Measurements from ENCODE around the gene GTPBP2.

The GTPBP2 gene

GRCh38 chr6:43608310-43608763, 20.7 kb downstream of the GTPBP2 start:
- TF ChIP-seq ISL1 (CRISPR knock-in tag; IDR thresholded peaks at IDR 0.05) (no peak), ZFP3 (CRISPR knock-in tag; IDR thresholded peaks at IDR 0.05) (no peak), ARNTL (CRISPR knock-in tag; IDR thresholded peaks at IDR 0.05; ENCODE audit: borderline replicate concordance, low read depth) (no peak), ZFP30 (CRISPR knock-in tag; IDR thresholded peaks at IDR 0.05) (no peak), CSDC2 (CRISPR knock-in tag; IDR thresholded peaks at IDR 0.05) (no peak)
- ATAC-seq, result peak; percentile 87

- ATAC-seq, result no peak
- no peak for TF ChIP-seq TSHZ2 (CRISPR knock-in tag; IDR thresholded peaks at IDR 0.05)
- no peak for TF ChIP-seq CSDC2 (CRISPR knock-in tag; IDR thresholded peaks at IDR 0.05)
- TF ChIP-seq, protein P1, sequence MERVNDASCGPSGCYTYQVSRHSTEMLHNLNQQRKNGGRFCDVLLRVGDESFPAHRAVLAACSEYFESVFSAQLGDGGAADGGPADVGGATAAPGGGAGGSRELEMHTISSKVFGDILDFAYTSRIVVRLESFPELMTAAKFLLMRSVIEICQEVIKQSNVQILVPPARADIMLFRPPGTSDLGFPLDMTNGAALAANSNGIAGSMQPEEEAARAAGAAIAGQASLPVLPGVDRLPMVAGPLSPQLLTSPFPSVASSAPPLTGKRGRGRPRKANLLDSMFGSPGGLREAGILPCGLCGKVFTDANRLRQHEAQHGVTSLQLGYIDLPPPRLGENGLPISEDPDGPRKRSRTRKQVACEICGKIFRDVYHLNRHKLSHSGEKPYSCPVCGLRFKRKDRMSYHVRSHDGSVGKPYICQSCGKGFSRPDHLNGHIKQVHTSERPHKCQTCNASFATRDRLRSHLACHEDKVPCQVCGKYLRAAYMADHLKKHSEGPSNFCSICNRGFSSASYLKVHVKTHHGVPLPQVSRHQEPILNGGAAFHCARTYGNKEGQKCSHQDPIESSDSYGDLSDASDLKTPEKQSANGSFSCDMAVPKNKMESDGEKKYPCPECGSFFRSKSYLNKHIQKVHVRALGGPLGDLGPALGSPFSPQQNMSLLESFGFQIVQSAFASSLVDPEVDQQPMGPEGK (CRISPR knock-in tag; IDR thresholded peaks at IDR 0.05; ENCODE audit: borderline replicate concordance), result no peak
- TF ChIP-seq ZNF70 (CRISPR knock-in tag; IDR thresholded peaks at IDR 0.05), result no peak
- no peak for TF ChIP-seq ZNF565 (CRISPR knock-in tag; conservative IDR thresholded peaks at IDR 0.05; ENCODE audit: low read depth)
- no peak for TF ChIP-seq BACH2 (CRISPR knock-in tag; IDR thresholded peaks at IDR 0.05; ENCODE audit: borderline replicate concordance)
- TF ChIP-seq ISL1 (CRISPR knock-in tag; IDR thresholded peaks at IDR 0.05), result no peak
Measured at GRCh38 chr6:43606019-43606418, 23.0 kb downstream of the GTPBP2 start.

GRCh38 chr6:43604174-43604573, 24.9 kb downstream of the GTPBP2 start:
- TF ChIP-seq TSHZ2 (CRISPR knock-in tag; IDR thresholded peaks at IDR 0.05), result no peak
- TF ChIP-seq SNAI2 (CRISPR knock-in tag; IDR thresholded peaks at IDR 0.05), result no peak
- no peak for TF ChIP-seq ZNF8 (CRISPR knock-in tag; IDR thresholded peaks at IDR 0.05)
- no peak for TF ChIP-seq PPARA (CRISPR knock-in tag; IDR thresholded peaks at IDR 0.05; ENCODE audit: borderline replicate concordance)
- no peak for TF ChIP-seq BACH2 (CRISPR knock-in tag; IDR thresholded peaks at IDR 0.05; ENCODE audit: borderline replicate concordance)
- TF ChIP-seq, protein P2, sequence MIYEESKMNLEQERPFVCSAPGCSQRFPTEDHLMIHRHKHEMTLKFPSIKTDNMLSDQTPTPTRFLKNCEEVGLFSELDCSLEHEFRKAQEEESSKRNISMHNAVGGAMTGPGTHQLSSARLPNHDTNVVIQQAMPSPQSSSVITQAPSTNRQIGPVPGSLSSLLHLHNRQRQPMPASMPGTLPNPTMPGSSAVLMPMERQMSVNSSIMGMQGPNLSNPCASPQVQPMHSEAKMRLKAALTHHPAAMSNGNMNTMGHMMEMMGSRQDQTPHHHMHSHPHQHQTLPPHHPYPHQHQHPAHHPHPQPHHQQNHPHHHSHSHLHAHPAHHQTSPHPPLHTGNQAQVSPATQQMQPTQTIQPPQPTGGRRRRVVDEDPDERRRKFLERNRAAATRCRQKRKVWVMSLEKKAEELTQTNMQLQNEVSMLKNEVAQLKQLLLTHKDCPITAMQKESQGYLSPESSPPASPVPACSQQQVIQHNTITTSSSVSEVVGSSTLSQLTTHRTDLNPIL (CRISPR knock-in tag; IDR thresholded peaks at IDR 0.05; ENCODE audit: low read depth), result no peak
- no peak for TF ChIP-seq TOX (CRISPR knock-in tag; IDR thresholded peaks at IDR 0.05; ENCODE audit: borderline replicate concordance)
- TF ChIP-seq ZFP30 (CRISPR knock-in tag; IDR thresholded peaks at IDR 0.05), result no peak
- no peak for TF ChIP-seq GLIS3 (CRISPR knock-in tag; IDR thresholded peaks at IDR 0.05)
- TF ChIP-seq ZNF565 (CRISPR knock-in tag; conservative IDR thresholded peaks at IDR 0.05; ENCODE audit: low read depth), result no peak
- TF ChIP-seq, protein P3, sequence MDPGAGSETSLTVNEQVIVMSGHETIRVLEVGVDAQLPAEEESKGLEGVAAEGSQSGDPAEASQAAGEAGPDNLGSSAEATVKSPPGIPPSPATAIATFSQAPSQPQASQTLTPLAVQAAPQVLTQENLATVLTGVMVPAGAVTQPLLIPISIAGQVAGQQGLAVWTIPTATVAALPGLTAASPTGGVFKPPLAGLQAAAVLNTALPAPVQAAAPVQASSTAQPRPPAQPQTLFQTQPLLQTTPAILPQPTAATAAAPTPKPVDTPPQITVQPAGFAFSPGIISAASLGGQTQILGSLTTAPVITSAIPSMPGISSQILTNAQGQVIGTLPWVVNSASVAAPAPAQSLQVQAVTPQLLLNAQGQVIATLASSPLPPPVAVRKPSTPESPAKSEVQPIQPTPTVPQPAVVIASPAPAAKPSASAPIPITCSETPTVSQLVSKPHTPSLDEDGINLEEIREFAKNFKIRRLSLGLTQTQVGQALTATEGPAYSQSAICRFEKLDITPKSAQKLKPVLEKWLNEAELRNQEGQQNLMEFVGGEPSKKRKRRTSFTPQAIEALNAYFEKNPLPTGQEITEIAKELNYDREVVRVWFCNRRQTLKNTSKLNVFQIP (CRISPR knock-in tag; IDR thresholded peaks at IDR 0.05; ENCODE audit: borderline replicate concordance, low read depth), result no peak
- no peak for TF ChIP-seq TCF4 (CRISPR knock-in tag; IDR thresholded peaks at IDR 0.05; ENCODE audit: borderline replicate concordance)
- no peak for TF ChIP-seq ZC3H10 (CRISPR knock-in tag; IDR thresholded peaks at IDR 0.05)
- TF ChIP-seq ZFP3 (CRISPR knock-in tag; IDR thresholded peaks at IDR 0.05), result no peak
- TF ChIP-seq ZNF70 (CRISPR knock-in tag; IDR thresholded peaks at IDR 0.05), result no peak
- no peak for TF ChIP-seq CSRNP3 (CRISPR knock-in tag; IDR thresholded peaks at IDR 0.05)
- ATAC-seq, result peak; percentile 42; the same call in 1 of the 3 replicates

Measured in SK-N-SH treated with all-trans-retinoic acid at 6 μM for 48 hours (cell line).